OCI-LY3 (cell line): ENCODE data around the gene WTAP.

Experiments
- H2AFZ ChIP-seq: fragments of 200-600, 300-600 bp; shearing (Covaris generic); 2 replicates; pipeline ENCODE4 v1.6.0; 2014; ENCODE audit warnings: antibody characterized with exemption, low read depth, low read length
- H3K27ac ChIP-seq: fragments of 200-600, 300-600 bp; sonication (generic); 2 replicates; pipeline ENCODE4 v1.5.1; 2014; ENCODE audit warnings: mild to moderate bottlenecking, low read length, moderate library complexity, mixed read lengths
- H3K27me3 ChIP-seq: fragments of 200-600, 300-600 bp; sonication (generic); 2 replicates; pipeline ENCODE4 v1.6.1; 2014; ENCODE audit warnings: low read depth, low read length, mixed read lengths
- H3K36me3 ChIP-seq: fragments of 200-600, 300-600 bp; sonication (generic); replicated peaks from 2 replicates; pipeline ENCODE3; 2014; ENCODE audit warnings: low read depth, low read length, mixed read lengths
- H3K4me1 ChIP-seq: fragments of 300-600, 200-600 bp; sonication (generic); 2 replicates; pipeline ENCODE4 v1.6.1; 2014; ENCODE audit warnings: low read length, mixed read lengths
- H3K4me2 ChIP-seq: fragments of 200-600, 300-600 bp; sonication (generic); 2 replicates; pipeline ENCODE4 v1.6.1; 2014; ENCODE audit warnings: low read length, mixed read lengths
- H3K4me3 ChIP-seq: fragments of 300-600, 200-600 bp; sonication (generic); 2 replicates; pipeline ENCODE4 v1.5.1; 2014; ENCODE audit warnings: antibody characterized with exemption, mild to moderate bottlenecking, low read length, moderate library complexity
- H3K79me2 ChIP-seq: fragments of 300-600, 200-600 bp; shearing (Covaris generic); 2 replicates; pipeline ENCODE4 v1.6.1; 2014; ENCODE audit warnings: mild to moderate bottlenecking, low read length, mixed read lengths
- H3K9ac ChIP-seq: fragments of 300-600, 200-600 bp; shearing (Covaris generic); 2 replicates; pipeline ENCODE4 v1.6.0; 2014; ENCODE audit warnings: mild to moderate bottlenecking, low read length, moderate library complexity
- H3K9me3 ChIP-seq: fragments of 200-600, 300-600 bp; shearing (Covaris generic); 2 replicates; pipeline ENCODE4 v1.6.1; 2014; ENCODE audit warnings: low read length, mixed read lengths; ENCODE audit not compliant: insufficient read depth
- H4K20me1 ChIP-seq: fragments of 200-600, 300-600 bp; sonication (generic); 2 replicates; pipeline ENCODE4 v1.6.1; 2016; ENCODE audit warnings: low read length, mixed read lengths; ENCODE audit not compliant: insufficient read depth
- CTCF ChIP-seq: fragments of 200-600, 300-600 bp; sonication (generic); IDR thresholded peaks from 2 replicates; pipeline ENCODE4 v1.5.1; 2014; ENCODE audit warnings: antibody characterized with exemption, low read length, low read depth
- EZH2phosphoT487 ChIP-seq: fragments of 200-600 bp; shearing (Covaris generic); IDR thresholded peaks from 2 replicates; pipeline ENCODE4 v1.6.1; 2018; ENCODE audit warnings: antibody characterized with exemption, mixed run types, low read depth

Gene WTAP

GRCh38 chr6:159715166-159715565 lies 12.1 kb upstream of the WTAP start:
- Histone ChIP-seq H3K27ac (no peak overlapping the region), H3K4me1 (no peaks in the 10 kb centered on the region), H3K27me3 (no peaks in the 10 kb centered on the region), H3K79me2 (no peaks in the 10 kb centered on the region), H3K9me3 (no peaks in the 10 kb centered on the region), H3K4me3 (no peak overlapping the region), H3K4me2 (no peak overlapping the region), H4K20me1 (no peaks in the 10 kb centered on the region), H3K9ac (no peak overlapping the region), H2AFZ (no peak overlapping the region), H3K36me3 (no peaks in the 10 kb centered on the region)
- TF ChIP-seq CTCF (no peak), EZH2phosphoT487 (no peak)

DNA sequence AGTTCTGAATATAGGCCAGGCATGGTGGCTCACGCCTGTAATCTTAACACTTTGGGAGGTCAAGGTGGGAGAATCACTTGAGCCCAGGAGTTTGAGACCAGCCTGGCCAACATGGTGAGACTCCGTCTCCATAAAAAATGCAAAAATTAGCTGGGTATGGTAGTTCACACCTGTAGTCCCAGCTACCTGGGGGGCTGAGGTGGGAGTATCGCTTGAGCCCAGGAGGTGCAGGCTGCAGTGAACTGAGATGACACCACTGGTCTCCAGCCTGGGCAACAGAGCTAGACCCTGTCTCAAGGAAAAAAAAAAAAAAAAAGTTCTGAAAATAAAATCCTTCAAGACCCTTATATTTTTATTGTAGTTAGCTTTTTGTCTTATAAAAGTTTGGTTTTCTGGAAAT lies 11.7 kb upstream of the WTAP start:
- no peaks in the 10 kb centered on the region for H4K20me1 ChIP-seq
- no peak overlapping the region for H3K4me3 ChIP-seq
- H3K4me1 ChIP-seq: no peaks in the 10 kb centered on the region
- no peaks in the 10 kb centered on the region for H3K36me3 ChIP-seq
- no peak for TF ChIP-seq CTCF
- TF ChIP-seq EZH2phosphoT487: no peak
- no peak overlapping the region for H3K9ac ChIP-seq
- H3K4me2 ChIP-seq: no peak overlapping the region
- no peaks in the 10 kb centered on the region for H3K79me2 ChIP-seq
- no peak overlapping the region for H3K27ac ChIP-seq
- H2AFZ ChIP-seq: no peak overlapping the region
- H3K27me3 ChIP-seq: no peaks in the 10 kb centered on the region
- H3K9me3 ChIP-seq: no peaks in the 10 kb centered on the region

GRCh38 chr6:159716247-159717096 lies 10.8 kb upstream of the WTAP start:
- Histone ChIP-seq H3K4me2 (no peak overlapping the region), H3K9me3 (no peaks in the 10 kb centered on the region), H3K4me1 (no peaks in the 10 kb centered on the region), H3K4me3 (no peak overlapping the region), H3K27me3 (no peaks in the 10 kb centered on the region), H3K36me3 (no peaks in the 10 kb centered on the region), H3K79me2 (no peaks in the 10 kb centered on the region), H4K20me1 (no peaks in the 10 kb centered on the region), H3K27ac (no peak overlapping the region), H3K9ac (no peak overlapping the region), H2AFZ (no peak overlapping the region)
- TF ChIP-seq EZH2phosphoT487: no peak

DNA sequence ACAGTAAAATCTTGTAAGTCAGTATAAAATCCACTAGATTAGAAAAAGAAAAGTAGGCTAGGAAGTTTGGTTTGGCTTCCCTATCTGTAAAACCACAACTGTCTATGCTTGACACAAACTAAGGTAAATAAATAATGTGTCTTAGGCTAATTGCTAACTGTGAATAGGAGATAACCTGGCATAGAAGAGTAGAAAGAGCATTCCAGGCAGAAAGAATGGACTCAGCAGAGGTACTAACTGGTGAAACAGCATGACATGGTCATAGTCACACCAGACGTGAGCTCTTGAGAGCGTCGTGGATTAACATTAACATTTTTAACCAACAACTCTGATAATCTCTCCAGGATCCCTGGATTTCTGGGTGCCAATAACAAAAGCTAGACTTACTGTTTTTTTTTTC lies 8.7 kb upstream of the WTAP start:
- Histone ChIP-seq H2AFZ (no peak overlapping the region), H3K4me2 (no peak overlapping the region), H3K9me3 (no peaks in the 10 kb centered on the region), H3K4me1 (no peaks in the 10 kb centered on the region), H3K4me3 (no peak overlapping the region), H3K36me3 (no peaks in the 10 kb centered on the region), H4K20me1 (no peaks in the 10 kb centered on the region), H3K27me3 (no peaks in the 10 kb centered on the region), H3K9ac (no peak overlapping the region), H3K79me2 (peaks cover 16% of the 10 kb centered on the region), H3K27ac (no peak overlapping the region)
- no peak for TF ChIP-seq EZH2phosphoT487
- no peak for TF ChIP-seq CTCF
